ENCODE measurements around the gene HOXD12.

Gene HOXD12

GRCh38 chr2:176099728-176100546 is at the start of gene HOXD12:
Gene HOXD12 (plus strand): TSS chr2:176099795. CDS start chr2:176099802, 7 bp downstream.
- no peak for DNase-seq (ENCODE audit: low read depth, low spot score)

GRCh38 chr2:176056406-176056805 is 43.2 kb upstream of the HOXD12 start:
- DNase-seq (ENCODE audit: low read depth, low spot score) = no peak

GRCh38 chr2:176063958-176064357 is 35.6 kb upstream of the HOXD12 start:
- DNase-seq (ENCODE audit: low read depth, low spot score) = no peak

GRCh38 chr2:176066645-176067588 is 32.7 kb upstream of the HOXD12 start:
- DNase-seq (ENCODE audit: low read depth, low spot score) = no peak

GRCh38 chr2:176067589-176068418 is 31.8 kb upstream of the HOXD12 start:
- DNase-seq (ENCODE audit: low read depth, low spot score) = no peak

GRCh38 chr2:176068419-176068832 is 31.2 kb upstream of the HOXD12 start:
- DNase-seq (ENCODE audit: low read depth, low spot score) = no peak

- no peak for DNase-seq (ENCODE audit: low read depth, low spot score)
Measured at GRCh38 chr2:176071330-176072291, 28.0 kb upstream of the HOXD12 start.

- DNase-seq (ENCODE audit: low read depth, low spot score) = no peak
Measured at GRCh38 chr2:176072292-176072669, 27.3 kb upstream of the HOXD12 start.

GRCh38 chr2:176072951-176073904 is 26.4 kb upstream of the HOXD12 start:
- no peak for DNase-seq (ENCODE audit: low read depth, low spot score)

- DNase-seq (ENCODE audit: low read depth, low spot score) = no peak
Measured at GRCh38 chr2:176074919-176075425, 24.6 kb upstream of the HOXD12 start.

GRCh38 chr2:176075481-176075880 is 24.1 kb upstream of the HOXD12 start:
- DNase-seq (ENCODE audit: low read depth, low spot score) = no peak

GRCh38 chr2:176076063-176076462 is 23.5 kb upstream of the HOXD12 start:
- no peak for DNase-seq (ENCODE audit: low read depth, low spot score)

GRCh38 chr2:176076796-176077195 is 22.8 kb upstream of the HOXD12 start:
- DNase-seq (ENCODE audit: low read depth, low spot score) = no peak

GRCh38 chr2:176078541-176079284 is 20.9 kb upstream of the HOXD12 start:
- DNase-seq (ENCODE audit: low read depth, low spot score) = no peak

GRCh38 chr2:176079285-176079830 is 20.2 kb upstream of the HOXD12 start:
- no peak for DNase-seq (ENCODE audit: low read depth, low spot score)

- peak; percentile 66 for DNase-seq (ENCODE audit: low read depth, low spot score)
Measured at GRCh38 chr2:176079831-176080539, 19.6 kb upstream of the HOXD12 start.

All from astrocyte of the hippocampus (primary cell).